ENCODE data around the gene RPS15.
"Not testable (repeated sequence)": the region's sequence is repeated elsewhere in the genome, so short reads cannot be mapped to it uniquely, and the experiment has no call there.

RPS15 gene

DNA sequence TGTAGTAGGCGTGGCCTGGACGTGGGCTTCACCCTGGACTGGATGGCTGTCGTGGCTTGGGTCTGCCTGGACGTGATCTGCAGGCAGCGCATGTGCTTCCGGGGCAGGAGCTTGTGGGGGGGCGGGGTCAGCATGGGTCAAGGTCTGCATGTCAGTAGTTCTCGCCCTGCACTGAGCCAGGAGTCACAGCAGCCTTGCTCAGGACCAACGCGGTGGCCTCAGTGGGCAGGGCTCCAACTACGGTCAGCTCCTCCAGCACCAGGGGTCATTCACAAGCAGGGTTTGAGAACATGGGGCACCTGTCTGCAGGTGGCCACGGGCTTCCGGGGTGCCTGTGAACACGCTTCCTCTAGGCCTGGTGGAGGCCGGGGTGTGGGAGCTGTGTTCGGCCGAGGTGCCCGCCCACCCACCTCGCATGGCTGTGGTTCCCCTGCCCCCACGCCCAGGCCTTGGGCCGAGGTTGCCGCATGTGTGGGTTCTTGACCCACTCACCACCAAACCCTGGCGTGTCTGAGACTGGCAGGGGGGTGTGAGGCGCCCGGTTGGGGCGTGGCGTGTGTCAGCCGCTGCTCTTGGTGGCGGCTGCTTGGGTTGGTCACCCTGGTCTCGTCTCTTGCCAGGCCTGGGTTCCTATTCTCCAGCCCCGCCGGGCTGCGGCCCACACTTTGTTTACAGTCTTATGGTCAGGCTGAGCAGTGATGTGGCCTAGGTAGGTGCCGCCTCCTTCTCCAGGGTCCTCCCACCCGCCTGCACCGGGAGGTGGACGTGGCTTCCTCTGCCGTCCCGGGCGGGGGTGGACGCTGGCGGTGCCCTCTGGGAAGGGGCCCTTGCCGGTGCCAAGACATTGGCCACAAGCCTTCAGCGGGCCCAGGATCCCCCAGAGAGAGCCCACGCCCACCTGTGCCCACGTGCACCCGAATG, 4.8 kb upstream of the RPS15 start:
- DNase-seq (ENCODE audit: low read depth in 2 of 3, low spot score in 1 of 3): no peak

DNA sequence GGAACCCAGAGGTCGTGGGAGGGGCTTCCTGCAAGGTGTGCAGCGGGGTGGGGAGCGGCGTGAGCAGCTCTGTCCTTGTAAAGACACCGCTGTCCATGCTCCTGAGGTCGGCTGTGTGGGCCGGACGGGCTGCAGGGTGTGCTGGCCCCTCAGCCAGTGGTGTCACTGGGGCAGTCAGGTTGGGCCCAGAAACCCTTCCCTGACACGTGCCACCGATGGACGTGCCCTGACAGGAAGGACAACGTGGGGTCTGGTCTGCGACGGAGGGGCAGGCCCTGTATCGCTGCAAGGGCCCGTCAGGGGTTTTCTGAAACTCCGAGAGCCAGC, 4.2 kb upstream of the RPS15 start:
- no peak for DNase-seq (ENCODE audit: low read depth in 2 of 3, low spot score in 1 of 3)

DNA sequence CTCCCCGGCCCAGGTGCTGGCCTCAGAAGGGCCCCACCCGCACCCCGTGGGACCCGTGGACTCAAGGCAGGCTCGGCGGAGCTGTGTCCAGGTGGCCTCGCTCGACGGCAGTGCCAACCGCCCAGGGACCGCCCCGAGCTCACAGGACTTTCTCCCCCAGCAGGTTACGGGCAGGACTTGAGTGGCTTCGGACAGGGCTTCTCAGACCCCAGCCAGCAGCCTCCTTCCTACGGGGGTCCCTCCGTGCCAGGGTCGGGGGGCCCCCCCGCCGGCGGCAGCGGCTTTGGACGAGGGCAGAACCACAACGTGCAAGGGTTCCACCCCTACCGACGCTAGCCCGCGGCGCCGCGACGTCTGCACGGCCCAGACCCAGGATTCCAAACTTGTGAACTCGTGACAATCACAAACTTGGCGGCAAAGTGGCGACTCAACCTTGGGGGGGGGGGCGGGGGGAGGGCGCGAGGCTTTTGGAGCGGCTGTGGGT, 3.6 kb upstream of the RPS15 start:
- DNase-seq (ENCODE audit: low read depth in 2 of 3, low spot score in 1 of 3): no peak

DNA sequence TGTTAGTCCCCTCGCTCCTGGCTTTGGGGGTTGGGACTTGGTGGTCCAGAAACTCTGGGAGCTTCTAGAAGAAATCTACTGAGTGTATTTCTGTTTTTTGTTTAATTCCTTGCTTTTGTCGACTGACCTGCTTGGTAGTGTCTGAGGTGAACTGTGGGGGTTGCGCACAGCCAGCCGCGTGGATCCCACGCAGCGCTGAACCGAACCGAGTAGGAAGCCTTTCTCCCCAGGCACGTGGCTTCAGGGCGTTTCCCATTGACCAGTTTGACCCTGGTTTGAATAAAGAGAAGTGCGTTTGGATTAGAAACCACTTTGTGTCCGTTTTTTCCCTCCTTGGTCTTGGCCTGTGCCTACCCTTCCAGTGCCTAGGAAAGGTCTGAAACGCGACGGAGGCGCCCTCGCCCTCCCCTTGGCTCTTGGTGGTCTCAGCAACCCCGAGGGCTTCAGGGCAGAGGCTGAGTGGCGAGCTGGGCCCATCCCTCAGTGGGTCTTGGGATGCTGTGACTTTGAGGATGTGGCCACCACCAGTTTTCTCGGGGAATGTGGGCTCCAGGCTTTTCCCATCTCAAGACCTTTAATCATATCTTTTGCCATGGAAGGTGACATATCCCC, 2.7 kb upstream of the RPS15 start:
- DNase-seq (ENCODE audit: low read depth in 2 of 3, low spot score in 1 of 3): no peak

DNA sequence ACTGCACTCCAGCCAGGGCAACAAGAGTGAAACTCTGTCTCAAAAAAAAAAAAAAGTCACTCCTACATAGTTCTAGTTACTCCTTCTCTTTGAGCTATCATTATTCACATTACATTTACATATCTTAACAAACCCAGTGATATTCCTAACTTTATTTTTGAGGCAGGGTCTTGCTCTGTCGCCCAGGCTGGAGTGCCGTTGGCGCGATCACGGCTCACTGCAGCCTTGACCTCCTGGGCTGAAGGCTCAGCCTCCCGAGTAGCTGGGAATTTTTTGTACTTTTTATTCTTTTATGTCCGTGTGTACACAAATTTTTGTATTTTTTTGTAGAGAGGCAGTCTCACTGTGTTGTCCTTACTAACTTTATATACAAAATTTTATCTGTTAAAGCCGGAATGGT, 587 bp upstream of the RPS15 start:
- no peak for DNase-seq (ENCODE audit: low read depth in 2 of 3, low spot score in 1 of 3)

DNA sequence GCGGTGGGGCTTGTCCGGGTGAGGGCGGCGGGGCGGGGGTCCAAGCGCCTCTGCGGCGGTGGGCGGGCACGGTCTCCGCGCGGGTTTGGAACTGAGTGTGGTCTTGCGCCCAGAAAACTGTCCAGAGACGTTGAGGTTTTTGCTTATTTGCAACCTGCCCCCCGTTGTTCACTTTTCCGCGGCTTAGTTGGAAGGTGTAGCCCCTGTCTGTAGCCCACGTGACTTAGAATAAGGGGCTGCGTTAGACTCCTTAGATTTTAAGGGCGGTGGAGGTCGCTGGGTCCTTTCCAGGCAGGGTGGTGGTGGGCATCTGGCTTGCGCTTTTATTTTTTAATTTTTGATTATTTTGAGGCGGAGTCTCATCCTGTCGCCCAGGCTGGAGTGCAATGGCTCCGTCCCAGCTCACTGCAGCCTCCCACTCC, 748 bp downstream of the RPS15 start:
- no peak for DNase-seq (ENCODE audit: low read depth in 2 of 3, low spot score in 1 of 3)

DNA sequence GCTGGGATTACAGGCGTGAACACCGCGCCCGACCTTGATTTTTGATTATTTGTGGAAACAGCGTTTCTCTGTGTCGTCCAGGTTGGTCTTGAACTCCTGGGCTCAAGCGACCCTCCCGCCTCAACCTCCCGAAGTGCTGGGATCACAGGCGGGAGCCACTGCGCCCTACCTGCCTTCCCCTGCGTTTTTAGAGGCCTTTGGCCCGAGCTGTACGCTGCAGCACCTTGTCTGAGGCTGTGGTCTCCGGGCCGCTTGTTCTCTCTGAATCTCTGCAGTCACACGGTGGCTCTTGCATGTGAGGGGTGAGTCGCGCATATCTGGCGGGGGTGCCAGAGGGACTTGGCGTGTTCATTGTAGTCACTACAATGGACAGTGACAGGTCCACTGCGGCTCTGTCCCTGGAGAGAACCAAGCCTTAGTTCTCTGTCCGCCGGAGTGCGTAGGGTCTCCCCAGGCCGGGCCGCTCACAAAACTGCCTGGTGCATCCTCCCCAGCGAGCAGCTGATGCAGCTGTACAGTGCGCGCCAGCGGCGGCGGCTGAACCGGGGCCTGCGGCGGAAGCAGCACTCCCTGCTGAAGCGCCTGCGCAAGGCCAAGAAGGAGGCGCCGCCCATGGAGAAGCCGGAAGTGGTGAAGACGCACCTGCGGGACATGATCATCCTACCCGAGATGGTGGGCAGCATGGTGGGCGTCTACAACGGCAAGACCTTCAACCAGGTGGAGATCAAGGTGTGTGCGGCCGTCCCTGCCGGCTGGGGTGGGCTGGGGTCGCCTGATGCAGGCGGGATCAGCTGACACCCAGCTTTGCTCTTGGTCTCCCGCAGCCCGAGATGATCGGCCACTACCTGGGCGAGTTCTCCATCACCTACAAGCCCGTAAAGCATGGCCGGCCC, 1.6 kb downstream of the RPS15 start:
- DNase-seq (ENCODE audit: low read depth in 2 of 3, low spot score in 1 of 3): not testable (repeated sequence)

DNA sequence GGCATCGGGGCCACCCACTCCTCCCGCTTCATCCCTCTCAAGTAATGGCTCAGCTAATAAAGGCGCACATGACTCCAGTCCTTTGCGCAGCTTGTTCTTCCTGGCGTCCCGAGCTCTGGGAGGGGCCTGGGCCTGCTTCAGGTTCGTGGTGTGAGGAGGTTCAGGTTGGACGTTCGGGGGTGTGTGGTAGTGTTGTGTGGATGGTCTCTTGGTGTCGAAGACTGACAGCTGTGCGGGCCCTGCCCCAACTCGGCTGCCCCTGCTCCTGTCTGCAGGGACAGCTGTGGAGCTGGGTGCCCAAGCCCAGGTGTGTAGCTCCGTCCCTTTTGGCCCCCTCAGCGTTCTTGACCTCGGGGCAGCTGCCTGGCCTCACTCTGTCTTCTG, 2.2 kb downstream of the RPS15 start:
- no peak for DNase-seq (ENCODE audit: low read depth in 2 of 3, low spot score in 1 of 3)

DNA sequence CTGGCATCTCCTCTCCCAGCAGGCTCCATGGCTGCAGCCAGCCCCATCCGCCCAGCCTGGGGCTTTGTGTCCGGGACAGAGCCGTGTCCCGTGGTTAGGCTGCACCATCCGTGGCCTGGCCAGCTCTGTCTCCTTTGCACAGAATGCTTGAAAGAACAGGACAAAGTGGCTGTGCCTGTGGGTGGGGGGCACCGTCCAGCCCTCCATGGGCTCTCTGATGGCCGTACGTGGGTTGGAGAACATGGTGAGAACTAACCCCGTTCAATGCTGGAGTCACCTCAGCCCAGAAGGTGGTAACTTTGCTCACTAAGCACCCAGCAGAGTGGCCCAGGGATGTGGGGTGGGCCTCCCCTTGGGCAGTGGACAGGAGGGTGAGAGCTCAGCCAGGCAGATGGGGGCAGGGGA, 2.8 kb downstream of the RPS15 start:
- DNase-seq (ENCODE audit: low read depth in 2 of 3, low spot score in 1 of 3): no peak

DNA sequence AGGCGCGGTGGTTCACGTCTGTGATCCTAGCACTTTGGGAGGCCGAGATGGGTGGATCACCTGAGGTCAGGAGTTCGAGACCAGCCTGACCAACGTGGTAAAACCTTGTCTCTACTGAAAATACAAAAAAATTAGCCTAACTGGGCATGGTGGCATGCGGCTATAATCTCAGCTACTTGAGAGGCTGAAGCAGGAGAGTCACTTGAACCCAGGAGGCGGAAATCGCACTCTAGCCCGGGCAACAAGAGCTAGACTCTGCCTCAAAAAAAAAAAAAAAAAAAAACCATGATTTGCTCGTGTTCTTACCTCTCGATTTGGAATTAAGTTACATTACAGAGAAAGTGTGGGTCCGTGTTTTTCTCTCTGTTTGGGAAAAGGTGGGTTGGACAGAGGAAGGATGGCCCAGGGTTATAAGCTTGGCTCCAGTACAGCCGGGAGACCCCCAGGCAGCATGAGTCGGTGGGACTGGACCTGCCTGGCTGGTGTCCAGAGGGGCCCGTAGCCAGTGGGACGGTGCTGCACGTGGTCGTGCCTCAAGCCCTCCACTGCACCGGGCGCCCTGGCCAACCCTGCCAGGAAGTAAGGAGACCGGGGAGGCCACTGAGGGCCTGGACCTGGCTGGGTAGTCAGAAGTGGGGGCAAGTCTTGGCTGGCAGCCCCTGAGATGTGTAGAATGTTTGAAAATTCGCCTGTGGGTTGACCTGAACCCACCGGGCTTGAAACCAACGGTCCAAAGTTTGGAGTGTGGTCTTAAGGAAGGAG, 3.7 kb downstream of the RPS15 start:
- DNase-seq (ENCODE audit: low read depth in 2 of 3, low spot score in 1 of 3): no peak

DNA sequence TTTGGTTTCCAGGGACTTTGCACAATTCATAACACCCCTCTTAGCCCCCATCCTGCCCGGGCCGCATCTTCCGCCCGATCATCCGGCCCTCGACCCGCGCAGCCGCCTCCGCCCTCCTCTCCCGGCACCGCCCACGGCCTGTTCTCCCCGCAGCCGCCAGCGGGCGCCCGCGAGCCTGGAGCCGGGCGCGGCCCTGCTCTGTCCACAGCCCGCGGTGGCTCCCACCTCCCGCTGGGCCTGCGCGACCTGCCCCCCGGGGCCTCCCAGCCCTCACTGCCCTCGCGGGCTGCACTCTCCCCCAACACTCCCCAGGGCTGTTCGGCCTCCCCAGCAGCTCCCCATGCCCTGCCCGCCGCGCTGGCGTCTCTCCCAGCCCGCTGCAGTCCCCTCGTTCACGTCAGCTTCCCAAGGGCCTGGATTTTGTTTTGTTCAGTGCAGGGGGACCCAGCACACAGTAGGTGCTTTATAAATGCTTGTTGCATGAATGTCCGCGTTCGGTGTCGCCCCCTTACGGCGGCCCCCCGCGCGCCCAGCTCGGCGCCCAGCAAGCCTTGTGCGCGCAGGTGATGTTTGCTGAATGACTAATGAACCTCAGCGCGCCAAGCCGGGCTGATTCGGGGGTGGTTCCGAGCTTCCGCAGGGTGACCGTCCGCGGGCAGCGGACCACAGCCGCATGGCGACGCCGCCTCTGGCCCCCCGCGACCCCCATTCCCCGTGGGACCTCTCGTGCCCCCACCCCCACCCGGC, 7.2 kb downstream of the RPS15 start:
- DNase-seq (ENCODE audit: low read depth in 2 of 3, low spot score in 1 of 3): peak; percentile 49 to 73 (median 69)

DNA sequence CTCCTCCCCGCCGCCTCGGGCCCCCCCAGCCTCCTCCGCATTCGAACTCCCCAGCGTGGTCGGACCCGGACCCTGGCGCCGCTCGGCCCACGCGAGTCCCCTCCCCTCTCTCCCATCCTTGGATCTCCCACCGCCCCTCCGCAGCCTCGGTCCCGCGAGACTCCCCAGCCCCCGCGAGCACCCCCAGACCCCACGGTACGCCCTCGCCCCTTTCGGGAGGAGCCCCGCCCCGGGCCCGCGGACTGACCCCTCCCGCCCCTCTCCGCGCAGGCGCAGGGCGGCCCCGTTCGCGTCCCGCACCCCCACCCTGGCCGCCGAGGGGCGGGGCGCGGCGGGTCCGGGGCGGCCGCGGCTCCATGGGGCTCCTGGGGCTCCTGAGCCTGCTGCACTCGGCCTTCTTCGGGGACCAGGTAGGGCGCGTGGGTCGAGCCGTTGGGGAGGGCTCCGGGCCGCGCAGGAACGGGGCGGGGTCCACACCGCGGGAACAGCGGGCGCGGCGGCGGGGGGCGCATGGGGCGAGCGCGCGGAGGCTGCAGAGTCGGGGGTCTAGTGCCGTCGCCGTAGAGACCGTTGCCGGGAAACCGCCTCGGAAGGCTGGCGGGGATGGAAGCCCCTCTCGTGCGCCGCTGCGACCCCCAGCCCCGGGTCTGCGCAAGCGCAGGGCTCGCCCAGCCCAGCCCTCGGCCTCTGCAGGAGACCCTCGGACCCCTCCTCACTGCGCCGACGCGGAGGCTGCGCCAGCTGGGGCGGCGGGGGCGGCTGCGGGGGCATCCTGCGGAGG, 7.9 kb downstream of the RPS15 start:
- no peak for DNase-seq (ENCODE audit: low read depth in 2 of 3, low spot score in 1 of 3)

DNA sequence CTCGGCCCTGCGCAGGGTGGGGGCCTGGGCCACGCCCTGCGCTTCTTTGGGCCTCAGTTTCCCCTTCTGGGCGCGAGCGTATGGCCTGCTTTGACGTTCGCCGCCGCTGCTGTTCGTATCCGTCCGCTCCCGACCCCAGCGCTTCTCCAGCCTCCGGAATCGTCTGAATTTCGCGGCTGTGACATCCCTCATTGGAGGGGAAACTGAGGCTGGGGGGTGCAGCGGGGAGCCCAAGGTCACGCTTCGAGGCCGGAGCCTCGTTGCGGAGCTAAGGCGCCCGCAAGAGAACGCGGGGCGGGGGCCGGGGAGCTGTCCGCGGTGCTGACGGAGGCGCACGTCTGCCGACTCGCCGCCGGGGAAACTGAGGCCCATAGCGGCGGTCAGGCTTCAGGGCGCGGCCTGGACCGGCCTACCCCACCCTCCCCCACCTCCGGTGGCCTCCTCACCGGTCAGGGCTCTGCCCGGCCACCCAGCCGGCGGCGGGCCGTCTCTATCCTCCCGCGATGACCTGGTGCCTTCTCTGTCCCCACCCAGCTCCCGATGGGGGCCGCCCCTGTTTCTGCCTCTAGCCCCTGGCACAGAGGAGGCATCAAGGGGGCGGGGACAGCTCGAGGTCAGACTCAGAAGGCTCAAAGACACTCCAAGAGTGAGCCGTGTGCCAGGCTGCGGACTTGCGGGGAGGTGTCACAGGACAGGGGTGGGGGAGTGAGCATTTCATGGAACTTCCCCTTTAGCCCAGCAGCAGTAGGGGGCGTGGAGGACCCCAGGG, 8.7 kb downstream of the RPS15 start:
- DNase-seq (ENCODE audit: low read depth in 2 of 3, low spot score in 1 of 3): no peak

DNA sequence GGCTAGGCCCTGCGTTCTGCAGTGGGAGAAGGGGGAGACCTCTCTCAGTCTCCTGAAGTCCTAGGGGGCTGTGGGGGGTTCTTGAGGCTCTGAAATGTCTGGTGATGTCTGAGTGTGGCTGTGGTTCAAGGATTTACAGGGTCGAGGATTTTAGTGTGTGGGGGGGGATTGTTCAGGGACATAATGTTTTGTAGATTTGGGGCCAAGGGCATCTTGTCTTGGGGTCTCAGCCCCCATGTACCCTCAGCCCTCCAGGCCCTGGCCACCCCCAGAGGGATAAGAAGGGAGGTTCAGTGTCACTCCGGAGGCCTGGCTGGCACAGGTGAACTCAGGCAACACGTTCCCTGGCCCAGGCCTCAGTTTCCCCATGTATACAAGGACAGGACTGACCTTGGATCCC, 9.3 kb downstream of the RPS15 start:
- no peak for DNase-seq (ENCODE audit: low read depth in 2 of 3, low spot score in 1 of 3)

DNA sequence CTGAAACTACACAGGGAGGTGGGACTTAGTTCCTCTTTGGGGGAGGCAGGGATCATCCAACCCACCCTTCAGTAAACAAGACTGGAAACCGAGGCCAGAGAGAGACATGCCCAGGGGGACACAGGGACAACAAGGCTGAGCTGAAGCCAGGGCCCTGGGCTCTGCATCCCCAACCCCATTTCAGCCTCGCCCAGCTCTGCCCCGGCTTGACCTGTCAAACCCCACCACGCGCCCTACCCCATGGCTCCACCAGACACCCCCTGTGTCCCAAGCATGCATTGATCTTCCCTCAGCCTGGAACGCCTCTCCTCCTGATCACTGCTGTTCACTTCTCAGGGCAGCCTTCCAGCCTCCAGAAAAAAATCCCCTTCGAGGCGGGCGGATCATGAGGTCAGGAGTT, 9.7 kb downstream of the RPS15 start:
- DNase-seq (ENCODE audit: low read depth in 2 of 3, low spot score in 1 of 3): no peak

DNA sequence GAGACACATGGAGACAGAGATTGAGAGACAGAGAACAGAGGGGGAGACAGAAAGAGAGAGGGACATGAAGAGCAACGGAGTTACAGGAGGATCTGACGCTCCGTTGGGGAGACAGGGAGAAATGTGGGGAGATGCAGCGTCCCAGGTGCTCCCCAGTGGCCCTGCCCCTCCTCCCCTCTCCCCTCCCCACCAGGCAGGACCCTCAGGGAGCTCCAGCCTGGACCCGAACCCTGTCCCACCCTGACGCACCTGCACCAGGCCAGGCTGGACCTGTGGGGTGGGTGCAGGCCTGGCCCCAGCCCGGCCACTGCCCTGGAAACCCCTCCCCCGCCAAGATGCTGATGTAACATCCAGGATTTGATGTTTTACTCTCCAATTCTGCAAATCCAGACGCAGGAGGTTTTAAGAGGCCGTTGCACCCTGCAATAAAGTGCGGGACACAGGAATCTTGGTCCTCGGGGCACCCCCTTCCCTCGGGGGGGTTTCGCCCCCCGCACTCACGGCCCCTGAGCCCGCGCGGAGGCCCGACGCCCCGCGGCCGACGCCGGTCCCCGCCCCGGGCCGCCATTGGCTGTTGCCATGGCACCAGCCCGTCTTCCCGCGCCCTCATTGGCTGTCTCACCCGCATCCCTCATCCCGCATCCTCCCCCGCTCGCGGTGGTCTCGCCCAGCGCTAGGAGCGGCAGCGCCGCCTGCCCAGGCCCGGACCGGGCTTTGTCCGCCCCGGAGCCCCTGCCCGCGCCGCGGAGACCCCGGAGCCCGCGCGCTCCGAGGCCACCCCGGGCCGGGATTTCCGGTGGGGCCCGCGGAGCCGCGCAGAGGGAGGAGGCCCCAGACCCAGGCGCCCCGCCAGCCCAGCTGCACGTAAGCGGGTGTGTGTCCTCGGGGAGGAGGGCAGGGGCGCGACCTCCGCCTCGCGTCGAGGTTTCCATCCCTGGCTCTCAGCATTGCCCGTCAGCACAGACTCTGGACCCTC, 11.6 kb downstream of the RPS15 start, which contains the start of gene APC2:
Gene APC2, plus strand, starts transcription at position 655 of the 976 bp plus-strand sequence. CDS start 2,881 bp downstream, outside the sequence.
- DNase-seq (ENCODE audit: low read depth in 2 of 3, low spot score in 1 of 3): no peak

Measured in stimulated activated CD4-positive, alpha-beta T cell treated with anti-CD3 and anti-CD28 coated beads, Interleukin-12 subunit alpha, Interleukin-12 subunit beta, amount 100 ng/mL, for 48 hours (primary cell).